ENCODE results near the gene MTNR1B.

DNA sequence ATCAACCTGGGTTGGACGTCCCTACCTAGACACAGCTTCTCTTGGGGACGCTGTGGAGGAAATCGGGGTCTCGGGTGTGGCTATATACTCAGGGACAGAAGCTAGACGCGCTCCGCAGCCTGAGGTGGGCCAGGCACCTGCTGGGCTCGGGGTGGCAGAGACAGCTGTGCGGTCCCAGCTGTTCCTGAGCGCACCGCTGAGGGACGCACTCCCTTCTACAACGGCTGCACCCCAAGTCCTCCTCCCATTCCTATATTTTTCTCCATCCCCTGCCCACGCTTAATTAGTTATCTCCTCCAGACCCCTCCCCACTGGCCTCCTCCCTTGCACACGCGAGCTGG is 188 bp upstream of the MTNR1B start:
- TF ChIP-seq YY1 (IDR thresholded peaks at IDR 0.05) = no peak
- TF ChIP-seq, protein P1, sequence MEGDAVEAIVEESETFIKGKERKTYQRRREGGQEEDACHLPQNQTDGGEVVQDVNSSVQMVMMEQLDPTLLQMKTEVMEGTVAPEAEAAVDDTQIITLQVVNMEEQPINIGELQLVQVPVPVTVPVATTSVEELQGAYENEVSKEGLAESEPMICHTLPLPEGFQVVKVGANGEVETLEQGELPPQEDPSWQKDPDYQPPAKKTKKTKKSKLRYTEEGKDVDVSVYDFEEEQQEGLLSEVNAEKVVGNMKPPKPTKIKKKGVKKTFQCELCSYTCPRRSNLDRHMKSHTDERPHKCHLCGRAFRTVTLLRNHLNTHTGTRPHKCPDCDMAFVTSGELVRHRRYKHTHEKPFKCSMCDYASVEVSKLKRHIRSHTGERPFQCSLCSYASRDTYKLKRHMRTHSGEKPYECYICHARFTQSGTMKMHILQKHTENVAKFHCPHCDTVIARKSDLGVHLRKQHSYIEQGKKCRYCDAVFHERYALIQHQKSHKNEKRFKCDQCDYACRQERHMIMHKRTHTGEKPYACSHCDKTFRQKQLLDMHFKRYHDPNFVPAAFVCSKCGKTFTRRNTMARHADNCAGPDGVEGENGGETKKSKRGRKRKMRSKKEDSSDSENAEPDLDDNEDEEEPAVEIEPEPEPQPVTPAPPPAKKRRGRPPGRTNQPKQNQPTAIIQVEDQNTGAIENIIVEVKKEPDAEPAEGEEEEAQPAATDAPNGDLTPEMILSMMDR (IDR thresholded peaks at IDR 0.05; ENCODE audit: low read depth, low read length, missing input control) = no peak
- no peak for TF ChIP-seq RAD21 (IDR thresholded peaks at IDR 0.05)
- no peak for TF ChIP-seq HNF4A (conservative IDR thresholded peaks at IDR 0.05)
- TF ChIP-seq MAX (IDR thresholded peaks at IDR 0.05) = no peak
- no peak for TF ChIP-seq TAF1 (conservative IDR thresholded peaks at IDR 0.05)
- TF ChIP-seq ATF3 (IDR thresholded peaks at IDR 0.05) = no peak
- TF ChIP-seq HNF4G (IDR thresholded peaks at IDR 0.05) = no peak
- TF ChIP-seq JUND (IDR thresholded peaks at IDR 0.05) = no peak
- TF ChIP-seq, protein P2, sequence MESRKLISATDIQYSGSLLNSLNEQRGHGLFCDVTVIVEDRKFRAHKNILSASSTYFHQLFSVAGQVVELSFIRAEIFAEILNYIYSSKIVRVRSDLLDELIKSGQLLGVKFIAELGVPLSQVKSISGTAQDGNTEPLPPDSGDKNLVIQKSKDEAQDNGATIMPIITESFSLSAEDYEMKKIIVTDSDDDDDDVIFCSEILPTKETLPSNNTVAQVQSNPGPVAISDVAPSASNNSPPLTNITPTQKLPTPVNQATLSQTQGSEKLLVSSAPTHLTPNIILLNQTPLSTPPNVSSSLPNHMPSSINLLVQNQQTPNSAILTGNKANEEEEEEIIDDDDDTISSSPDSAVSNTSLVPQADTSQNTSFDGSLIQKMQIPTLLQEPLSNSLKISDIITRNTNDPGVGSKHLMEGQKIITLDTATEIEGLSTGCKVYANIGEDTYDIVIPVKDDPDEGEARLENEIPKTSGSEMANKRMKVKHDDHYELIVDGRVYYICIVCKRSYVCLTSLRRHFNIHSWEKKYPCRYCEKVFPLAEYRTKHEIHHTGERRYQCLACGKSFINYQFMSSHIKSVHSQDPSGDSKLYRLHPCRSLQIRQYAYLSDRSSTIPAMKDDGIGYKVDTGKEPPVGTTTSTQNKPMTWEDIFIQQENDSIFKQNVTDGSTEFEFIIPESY (IDR thresholded peaks at IDR 0.05) = no peak
- no peak for TF ChIP-seq SP1 (IDR thresholded peaks at IDR 0.05)
- no peak for TF ChIP-seq REST (IDR thresholded peaks at IDR 0.05)

All from liver (tissue), 3 donors.